ENCODE data around the gene AMN1. TPM values are rescaled to one million over a fixed set of nuclear protein-coding genes. Genes with fewer than 3 reads are reported as not detected.

The AMN1 gene
- total RNA-seq, 1 experiment from 2014 or later = 1.6 TPM

DNA sequence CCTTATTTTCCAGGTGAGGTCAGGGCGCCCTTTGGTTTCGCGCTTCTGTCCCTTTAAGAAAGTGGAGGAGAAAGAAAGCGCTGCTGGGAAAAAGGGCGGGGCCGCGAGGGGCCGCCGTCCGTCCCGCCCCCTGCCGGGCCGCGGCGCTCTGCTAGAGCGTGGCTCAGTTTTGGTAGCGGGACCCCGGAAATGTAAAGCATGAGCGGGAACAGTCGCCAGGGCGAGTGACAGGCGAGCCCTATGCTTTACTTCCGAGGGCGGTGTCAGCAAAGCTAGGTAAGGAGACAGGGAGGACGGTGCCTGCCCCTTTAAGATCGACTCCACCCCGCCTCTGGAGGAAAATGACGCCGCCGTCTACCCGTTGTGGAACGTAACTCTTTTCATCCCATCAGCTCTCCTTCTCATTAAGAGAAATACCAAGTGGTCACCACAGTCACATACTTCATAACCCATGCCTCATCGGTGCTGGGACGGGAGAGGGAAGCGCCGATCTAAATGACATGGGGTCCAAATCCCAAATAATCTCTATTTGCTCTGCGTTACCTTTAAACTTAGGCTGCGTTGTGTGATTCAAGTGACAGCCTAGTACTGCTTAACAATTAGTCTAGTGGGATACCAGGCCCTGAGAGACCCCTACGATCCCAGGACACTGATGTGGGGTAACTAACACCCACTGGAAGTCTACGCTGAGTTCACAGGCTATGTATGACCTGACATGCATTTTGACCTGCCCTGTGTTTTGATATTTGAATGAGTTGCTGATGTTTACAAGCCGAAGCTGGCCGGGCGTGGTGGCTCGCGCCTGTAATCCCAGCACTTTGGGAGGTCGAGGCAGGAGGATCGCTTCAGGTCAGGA lies 69.5 kb downstream of the AMN1 start, which contains the start of gene ETFBKMT:
Gene ETFBKMT, plus strand, starts transcription at position 602 of the 856 bp plus-strand sequence. CDS start 2,266 bp downstream, outside the sequence.
- Histone ChIP-seq H3K79me2 (ENCODE audit: low read length) (no peaks in the 10 kb centered on the region), H3K4me3 (ENCODE audit: low read length) (peak within 1 kb of the TSS; percentile 86), H3K4me1 (ENCODE audit: low read length) (peaks cover 12% of the 10 kb centered on the region), H3K27ac (ENCODE audit: low read length) (peak within 1 kb of the TSS; percentile 64), H4K20me1 (ENCODE audit: insufficient read depth, low read depth, low read length) (no peaks in the 10 kb centered on the region), H2AFZ (ENCODE audit: low read length) (peak within 1 kb of the TSS; percentile 97), H3K9me3 (ENCODE audit: low read length) (no peaks in the 10 kb centered on the region), H3K27me3 (ENCODE audit: low read length) (no peaks in the 10 kb centered on the region), H3K9ac (ENCODE audit: low read length) (peak within 1 kb of the TSS; percentile 78), H3K9me2 (replicated peaks; ENCODE audit: insufficient read depth, low read length) (no peaks in the 10 kb centered on the region), H3K4me2 (ENCODE audit: low read depth, low read length, poor library complexity, severe bottlenecking) (peak within 1 kb of the TSS; percentile 75), H3K36me3 (ENCODE audit: insufficient read depth, low read length) (no peaks in the 10 kb centered on the region)
- peak; percentile 98 for DNase-seq

GRCh38 chr12:31658471-31659086 lies 70.2 kb downstream of the AMN1 start:
- no peaks in the 10 kb centered on the region for H3K36me3 ChIP-seq (ENCODE audit: insufficient read depth, low read length)
- H3K9me3 ChIP-seq (ENCODE audit: low read length) = no peaks in the 10 kb centered on the region
- peak overlapping the region; percentile 91 for H2AFZ ChIP-seq (ENCODE audit: low read length)
- no peaks in the 10 kb centered on the region for H3K79me2 ChIP-seq (ENCODE audit: low read length)
- no peaks in the 10 kb centered on the region for H4K20me1 ChIP-seq (ENCODE audit: insufficient read depth, low read depth, low read length)
- no peaks in the 10 kb centered on the region for H3K27me3 ChIP-seq (ENCODE audit: low read length)
- H3K9ac ChIP-seq (ENCODE audit: low read length) = peak overlapping the region; percentile 78
- H3K4me3 ChIP-seq (ENCODE audit: low read length) = peak overlapping the region; percentile 86
- H3K9me2 ChIP-seq (replicated peaks; ENCODE audit: insufficient read depth, low read length) = no peaks in the 10 kb centered on the region
- H3K4me1 ChIP-seq (ENCODE audit: low read length) = peaks cover 12% of the 10 kb centered on the region
- no peak overlapping the region for H3K27ac ChIP-seq (ENCODE audit: low read length)
- DNase-seq = no peak
- H3K4me2 ChIP-seq (ENCODE audit: low read depth, low read length, poor library complexity, severe bottlenecking) = peak overlapping the region; percentile 75

DNA sequence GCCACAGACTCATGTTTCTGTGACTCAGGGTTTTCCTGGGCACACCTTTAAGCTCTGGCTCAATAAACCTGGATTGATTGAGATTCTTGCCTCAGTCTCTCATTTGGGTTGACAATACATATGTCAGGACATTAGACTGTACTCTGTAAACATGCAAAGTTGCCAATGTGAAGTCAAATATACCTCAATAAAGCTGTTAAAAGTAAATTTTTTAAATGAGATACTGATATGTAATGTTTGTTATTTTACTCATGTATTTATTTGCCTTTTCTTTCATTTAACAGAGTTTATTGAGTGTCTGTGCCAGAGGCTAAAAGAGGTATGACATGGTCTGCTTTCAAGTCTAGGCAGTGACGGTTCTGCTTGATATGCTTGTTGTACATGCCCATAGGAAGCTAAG lies 73.0 kb downstream of the AMN1 start:
- Histone ChIP-seq H3K27me3 (ENCODE audit: low read length) (no peaks in the 10 kb centered on the region), H3K9me2 (replicated peaks; ENCODE audit: insufficient read depth, low read length) (no peaks in the 10 kb centered on the region), H2AFZ (ENCODE audit: low read length) (0 out of 2 replicates have a peak overlapping the region, but pooled peaks have one; percentile 30), H3K36me3 (ENCODE audit: insufficient read depth, low read length) (no peaks in the 10 kb centered on the region), H3K27ac (ENCODE audit: low read length) (no peak overlapping the region), H3K9me3 (ENCODE audit: low read length) (no peaks in the 10 kb centered on the region), H3K4me2 (ENCODE audit: low read depth, low read length, poor library complexity, severe bottlenecking) (no peak overlapping the region), H3K4me3 (ENCODE audit: low read length) (no peak overlapping the region), H4K20me1 (ENCODE audit: insufficient read depth, low read depth, low read length) (no peaks in the 10 kb centered on the region), H3K9ac (ENCODE audit: low read length) (no peak overlapping the region), H3K79me2 (ENCODE audit: low read length) (no peaks in the 10 kb centered on the region), H3K4me1 (ENCODE audit: low read length) (peaks cover 19% of the 10 kb centered on the region)
- no peak for DNase-seq

- Histone ChIP-seq H3K4me1 (ENCODE audit: low read length) (peaks cover 16% of the 10 kb centered on the region), H4K20me1 (ENCODE audit: insufficient read depth, low read depth, low read length) (no peaks in the 10 kb centered on the region), H3K36me3 (ENCODE audit: insufficient read depth, low read length) (no peaks in the 10 kb centered on the region), H3K9me3 (ENCODE audit: low read length) (no peaks in the 10 kb centered on the region), H3K4me3 (ENCODE audit: low read length) (no peak overlapping the region), H3K27me3 (ENCODE audit: low read length) (no peaks in the 10 kb centered on the region), H3K9ac (ENCODE audit: low read length) (no peak overlapping the region), H2AFZ (ENCODE audit: low read length) (no peak overlapping the region), H3K9me2 (replicated peaks; ENCODE audit: insufficient read depth, low read length) (no peaks in the 10 kb centered on the region), H3K27ac (ENCODE audit: low read length) (no peak overlapping the region), H3K79me2 (ENCODE audit: low read length) (no peaks in the 10 kb centered on the region), H3K4me2 (ENCODE audit: low read depth, low read length, poor library complexity, severe bottlenecking) (no peak overlapping the region)
- no peak for DNase-seq
Measured at GRCh38 chr12:31655208-31655607, 73.6 kb downstream of the AMN1 start.

GRCh38 chr12:31651893-31652521 lies 76.8 kb downstream of the AMN1 start:
- no peak overlapping the region for H2AFZ ChIP-seq (ENCODE audit: low read length)

DNA sequence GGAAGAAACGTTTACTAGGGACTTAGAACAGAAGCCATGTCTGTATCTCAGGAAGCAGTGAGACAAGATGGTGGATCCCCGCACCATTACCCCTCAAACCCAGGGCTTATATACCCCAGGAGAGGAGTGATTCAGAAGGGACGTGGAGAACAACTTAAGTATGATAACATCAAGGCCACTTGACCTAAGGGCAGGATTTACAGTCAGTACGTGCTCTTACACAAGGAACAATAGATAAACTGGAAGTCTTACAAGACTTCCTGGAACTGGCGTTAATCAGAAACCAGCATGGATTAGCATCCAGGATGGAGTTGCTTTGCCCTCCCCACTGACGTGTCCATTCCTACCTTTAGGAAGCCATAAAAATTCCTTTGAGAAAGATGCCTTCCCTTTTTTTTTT lies 77.9 kb downstream of the AMN1 start:
- Histone ChIP-seq H3K36me3 (ENCODE audit: insufficient read depth, low read length) (no peaks in the 10 kb centered on the region), H4K20me1 (ENCODE audit: insufficient read depth, low read depth, low read length) (no peaks in the 10 kb centered on the region), H2AFZ (ENCODE audit: low read length) (no peak overlapping the region), H3K9me3 (ENCODE audit: low read length) (no peaks in the 10 kb centered on the region), H3K4me3 (ENCODE audit: low read length) (no peak overlapping the region), H3K27me3 (ENCODE audit: low read length) (no peaks in the 10 kb centered on the region), H3K27ac (ENCODE audit: low read length) (no peak overlapping the region), H3K4me2 (ENCODE audit: low read depth, low read length, poor library complexity, severe bottlenecking) (no peak overlapping the region), H3K9me2 (replicated peaks; ENCODE audit: insufficient read depth, low read length) (no peaks in the 10 kb centered on the region), H3K9ac (ENCODE audit: low read length) (no peak overlapping the region), H3K79me2 (ENCODE audit: low read length) (no peaks in the 10 kb centered on the region), H3K4me1 (ENCODE audit: low read length) (peaks cover 7% of the 10 kb centered on the region)
- no peak for DNase-seq

More at GRCh38 chr12:31651893-31652521, 76.8 kb downstream of the AMN1 start:
- no peak for DNase-seq
- Histone ChIP-seq H4K20me1 (ENCODE audit: insufficient read depth, low read depth, low read length) (no peaks in the 10 kb centered on the region), H3K4me1 (ENCODE audit: low read length) (peaks cover 7% of the 10 kb centered on the region), H3K79me2 (ENCODE audit: low read length) (no peaks in the 10 kb centered on the region), H3K27me3 (ENCODE audit: low read length) (no peaks in the 10 kb centered on the region), H3K4me3 (ENCODE audit: low read length) (no peak overlapping the region), H3K9me2 (replicated peaks; ENCODE audit: insufficient read depth, low read length) (no peaks in the 10 kb centered on the region), H3K4me2 (ENCODE audit: low read depth, low read length, poor library complexity, severe bottlenecking) (no peak overlapping the region), H3K9ac (ENCODE audit: low read length) (no peak overlapping the region), H3K27ac (ENCODE audit: low read length) (no peak overlapping the region), H3K9me3 (ENCODE audit: low read length) (no peaks in the 10 kb centered on the region), H3K36me3 (ENCODE audit: insufficient read depth, low read length) (no peaks in the 10 kb centered on the region)

- H3K9me2 ChIP-seq (replicated peaks; ENCODE audit: insufficient read depth, low read length) = no peaks in the 10 kb centered on the region
- H3K4me3 ChIP-seq (ENCODE audit: low read length) = no peak overlapping the region
- no peak overlapping the region for H2AFZ ChIP-seq (ENCODE audit: low read length)
- no peak for DNase-seq
- no peak overlapping the region for H3K9ac ChIP-seq (ENCODE audit: low read length)
- H3K27ac ChIP-seq (ENCODE audit: low read length) = no peak overlapping the region
- no peaks in the 10 kb centered on the region for H4K20me1 ChIP-seq (ENCODE audit: insufficient read depth, low read depth, low read length)
- H3K4me2 ChIP-seq (ENCODE audit: low read depth, low read length, poor library complexity, severe bottlenecking) = no peak overlapping the region
- H3K4me1 ChIP-seq (ENCODE audit: low read length) = no peaks in the 10 kb centered on the region
- no peaks in the 10 kb centered on the region for H3K27me3 ChIP-seq (ENCODE audit: low read length)
- no peaks in the 10 kb centered on the region for H3K36me3 ChIP-seq (ENCODE audit: insufficient read depth, low read length)
- no peaks in the 10 kb centered on the region for H3K9me3 ChIP-seq (ENCODE audit: low read length)
- H3K79me2 ChIP-seq (ENCODE audit: low read length) = no peaks in the 10 kb centered on the region
Measured at GRCh38 chr12:31647086-31647491, 81.7 kb downstream of the AMN1 start.

DNA sequence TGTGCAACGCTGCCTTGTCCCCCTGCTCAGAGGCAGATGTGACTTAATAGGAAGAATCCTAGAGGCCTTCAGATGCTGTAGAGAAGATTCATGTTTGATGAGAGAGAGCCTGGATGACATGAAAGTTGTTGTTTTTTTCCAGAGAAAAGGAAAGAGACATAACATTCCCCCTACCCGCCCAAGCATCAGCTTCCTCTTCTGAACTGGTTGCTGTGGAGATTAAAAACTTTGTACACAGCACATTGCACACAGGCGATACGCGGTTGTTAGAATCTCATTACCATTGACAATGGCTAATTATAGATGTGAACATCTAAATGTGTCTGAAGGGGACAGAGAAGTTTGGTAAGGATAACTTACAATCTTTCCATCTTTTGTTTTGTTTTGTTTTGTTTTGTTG lies 82.9 kb downstream of the AMN1 start:
- Histone ChIP-seq H3K4me3 (ENCODE audit: low read length) (no peak overlapping the region), H3K27me3 (ENCODE audit: low read length) (no peaks in the 10 kb centered on the region), H3K4me2 (ENCODE audit: low read depth, low read length, poor library complexity, severe bottlenecking) (no peak overlapping the region), H3K9ac (ENCODE audit: low read length) (no peak overlapping the region), H3K79me2 (ENCODE audit: low read length) (no peaks in the 10 kb centered on the region), H2AFZ (ENCODE audit: low read length) (no peak overlapping the region), H3K9me2 (replicated peaks; ENCODE audit: insufficient read depth, low read length) (no peaks in the 10 kb centered on the region), H3K36me3 (ENCODE audit: insufficient read depth, low read length) (no peaks in the 10 kb centered on the region), H3K4me1 (ENCODE audit: low read length) (no peaks in the 10 kb centered on the region), H3K9me3 (ENCODE audit: low read length) (no peaks in the 10 kb centered on the region), H3K27ac (ENCODE audit: low read length) (no peak overlapping the region), H4K20me1 (ENCODE audit: insufficient read depth, low read depth, low read length) (no peaks in the 10 kb centered on the region)
- DNase-seq = no peak
